ENCODE data around the gene SCFD1. TPM values are rescaled to one million over a fixed set of nuclear protein-coding genes. Genes with fewer than 3 reads are reported as not detected.

The SCFD1 gene
- total RNA-seq, 2 experiments from 2014 or later = 65.1 to 72.6 TPM

DNA sequence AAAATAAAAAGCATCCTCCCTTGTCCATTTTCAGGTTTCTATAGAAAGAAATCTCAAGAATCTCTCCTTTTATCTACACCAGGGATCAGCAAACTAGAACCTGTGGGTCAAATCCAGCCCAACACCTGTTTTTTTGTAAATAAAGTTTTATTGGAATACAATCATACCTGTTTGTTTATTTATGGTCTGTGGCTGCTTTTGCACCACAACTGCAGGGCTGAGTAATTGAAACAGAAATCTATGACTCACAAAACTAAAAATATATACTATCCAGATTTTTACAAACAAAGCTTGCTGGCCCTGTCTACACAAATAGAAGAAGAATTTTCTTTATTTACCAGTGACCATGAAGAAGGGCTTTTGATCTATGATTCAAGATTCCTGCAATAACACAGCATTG lies 157.1 kb downstream of the SCFD1 start:
- no peak for DNase-seq (ENCODE audit: low spot score)
- H3K36me3 ChIP-seq (ENCODE audit: insufficient read depth, low read length) = no peaks in the 10 kb centered on the region
- H3K4me2 ChIP-seq (ENCODE audit: low read length) = no peak overlapping the region
- no peak overlapping the region for H2AFZ ChIP-seq (ENCODE audit: low read length)
- CTCF ChIA-PET (ENCODE audit: unreplicated experiment) = no interaction called here
- TF ChIP-seq, protein P1, sequence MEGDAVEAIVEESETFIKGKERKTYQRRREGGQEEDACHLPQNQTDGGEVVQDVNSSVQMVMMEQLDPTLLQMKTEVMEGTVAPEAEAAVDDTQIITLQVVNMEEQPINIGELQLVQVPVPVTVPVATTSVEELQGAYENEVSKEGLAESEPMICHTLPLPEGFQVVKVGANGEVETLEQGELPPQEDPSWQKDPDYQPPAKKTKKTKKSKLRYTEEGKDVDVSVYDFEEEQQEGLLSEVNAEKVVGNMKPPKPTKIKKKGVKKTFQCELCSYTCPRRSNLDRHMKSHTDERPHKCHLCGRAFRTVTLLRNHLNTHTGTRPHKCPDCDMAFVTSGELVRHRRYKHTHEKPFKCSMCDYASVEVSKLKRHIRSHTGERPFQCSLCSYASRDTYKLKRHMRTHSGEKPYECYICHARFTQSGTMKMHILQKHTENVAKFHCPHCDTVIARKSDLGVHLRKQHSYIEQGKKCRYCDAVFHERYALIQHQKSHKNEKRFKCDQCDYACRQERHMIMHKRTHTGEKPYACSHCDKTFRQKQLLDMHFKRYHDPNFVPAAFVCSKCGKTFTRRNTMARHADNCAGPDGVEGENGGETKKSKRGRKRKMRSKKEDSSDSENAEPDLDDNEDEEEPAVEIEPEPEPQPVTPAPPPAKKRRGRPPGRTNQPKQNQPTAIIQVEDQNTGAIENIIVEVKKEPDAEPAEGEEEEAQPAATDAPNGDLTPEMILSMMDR (conservative IDR thresholded peaks at IDR 0.05; ENCODE audit: low read length) = no peak
- TF ChIP-seq EZH2phosphoT487 (IDR thresholded peaks at IDR 0.05; ENCODE audit: borderline replicate concordance, low read depth, low read length) = no peak
- H3K9me2 ChIP-seq (ENCODE audit: insufficient read depth, low read length) = no peaks in the 10 kb centered on the region
- intact Hi-C loops (cut with micrococcal nuclease; ENCODE audit: unreplicated experiment) = no loop called here
- H4K20me1 ChIP-seq (ENCODE audit: insufficient read depth, low read length) = no peaks in the 10 kb centered on the region
- no peaks in the 10 kb centered on the region for H3K4me1 ChIP-seq (ENCODE audit: insufficient read depth, low read length, poor library complexity, severe bottlenecking)
- no peak overlapping the region for H3K27ac ChIP-seq (ENCODE audit: low read depth, low read length, poor library complexity, severe bottlenecking)
- POLR2A ChIA-PET = no interaction called here
- H3K79me2 ChIP-seq (ENCODE audit: insufficient read depth, low read depth, low read length) = no peaks in the 10 kb centered on the region
- no peak overlapping the region for H3K4me3 ChIP-seq (ENCODE audit: low read depth, low read length, poor library complexity, severe bottlenecking)
- no peaks in the 10 kb centered on the region for H3K9me3 ChIP-seq (ENCODE audit: low read length)
- no TSS peak for BruUV-seq (replicated peaks)

Other genes with a start within 250 kb of the SCFD1 start
- gene G2E3, start 63.2 kb upstream of the SCFD1 start, total RNA-seq (2014; rRNA removed; shearing (Covaris generic)) = 22.3 and 22.7 TPM in 2 replicates
- gene G2E3, start 63.2 kb upstream of the SCFD1 start, total RNA-seq (2022) = 43.0 and 43.9 TPM in 2 replicates